ENCODE results near the gene NCKAP5. TPM values are rescaled to one million over a fixed set of nuclear protein-coding genes. Genes with fewer than 3 reads are reported as not detected.

Gene NCKAP5
- total RNA-seq, 1 donor from 2014 or later: 27.9 TPM

DNA sequence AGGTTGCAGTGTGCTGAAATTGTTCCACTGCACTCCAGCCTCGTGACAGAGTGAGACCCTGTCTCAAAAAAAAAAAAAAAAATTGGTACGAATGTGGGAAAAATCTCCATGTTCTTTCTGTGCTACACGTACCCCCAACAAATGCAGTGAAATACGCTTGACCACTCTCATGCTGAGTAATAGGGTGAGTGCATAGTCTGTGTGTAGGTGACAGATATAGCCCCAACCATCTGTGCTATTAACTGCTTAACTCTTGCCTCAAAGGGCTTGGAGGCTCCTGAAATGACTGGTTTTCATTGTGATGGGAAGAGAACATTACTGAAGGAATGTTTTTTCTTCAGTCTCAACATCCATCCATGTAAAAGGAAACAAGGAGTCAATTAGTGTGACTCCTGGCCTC is 913.9 kb downstream of the NCKAP5 start:
- no peak for DNase-seq (ENCODE audit: low read depth, low spot score)
- Mint-ChIP-seq H3K4me1 (peaks cover 30% of the 10 kb centered on the region), H3K27ac (ENCODE audit: unreplicated experiment) (no peak overlapping the region), H3K9me3 (no peaks in the 10 kb centered on the region), H3K27me3 (ENCODE audit: low read depth) (no peaks in the 10 kb centered on the region), H3K36me3 (ENCODE audit: low read depth) (peaks cover 6% of the 10 kb centered on the region), H3K4me3 (no peak overlapping the region)
- TF ChIP-seq, protein P1, sequence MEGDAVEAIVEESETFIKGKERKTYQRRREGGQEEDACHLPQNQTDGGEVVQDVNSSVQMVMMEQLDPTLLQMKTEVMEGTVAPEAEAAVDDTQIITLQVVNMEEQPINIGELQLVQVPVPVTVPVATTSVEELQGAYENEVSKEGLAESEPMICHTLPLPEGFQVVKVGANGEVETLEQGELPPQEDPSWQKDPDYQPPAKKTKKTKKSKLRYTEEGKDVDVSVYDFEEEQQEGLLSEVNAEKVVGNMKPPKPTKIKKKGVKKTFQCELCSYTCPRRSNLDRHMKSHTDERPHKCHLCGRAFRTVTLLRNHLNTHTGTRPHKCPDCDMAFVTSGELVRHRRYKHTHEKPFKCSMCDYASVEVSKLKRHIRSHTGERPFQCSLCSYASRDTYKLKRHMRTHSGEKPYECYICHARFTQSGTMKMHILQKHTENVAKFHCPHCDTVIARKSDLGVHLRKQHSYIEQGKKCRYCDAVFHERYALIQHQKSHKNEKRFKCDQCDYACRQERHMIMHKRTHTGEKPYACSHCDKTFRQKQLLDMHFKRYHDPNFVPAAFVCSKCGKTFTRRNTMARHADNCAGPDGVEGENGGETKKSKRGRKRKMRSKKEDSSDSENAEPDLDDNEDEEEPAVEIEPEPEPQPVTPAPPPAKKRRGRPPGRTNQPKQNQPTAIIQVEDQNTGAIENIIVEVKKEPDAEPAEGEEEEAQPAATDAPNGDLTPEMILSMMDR (conservative IDR thresholded peaks at IDR 0.05): no peak

DNA sequence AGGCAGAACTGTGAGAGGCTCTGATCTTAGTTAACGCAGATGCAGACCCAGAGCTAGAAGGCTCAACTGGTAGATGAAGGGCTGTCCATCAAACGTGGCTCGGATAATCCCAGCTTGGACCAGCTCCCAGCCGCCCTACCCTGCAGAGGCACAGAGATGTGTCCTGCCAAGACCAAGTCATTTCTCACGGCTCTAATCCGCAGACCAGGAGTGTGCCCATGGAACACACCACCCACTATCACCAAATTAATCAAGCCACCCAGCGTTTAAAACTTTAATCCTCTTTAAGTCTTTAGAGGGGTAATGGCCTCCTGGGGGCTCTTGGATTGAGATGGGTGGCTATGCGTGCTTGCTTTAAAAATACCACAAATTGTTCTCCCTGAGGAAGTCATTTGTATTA is 915.8 kb downstream of the NCKAP5 start:
- TF ChIP-seq, protein P1 (conservative IDR thresholded peaks at IDR 0.05): no peak
- H3K4me1 Mint-ChIP-seq: peaks cover 30% of the 10 kb centered on the region
- H3K27me3 Mint-ChIP-seq (ENCODE audit: low read depth): no peaks in the 10 kb centered on the region
- peaks cover 2% of the 10 kb centered on the region for H3K36me3 Mint-ChIP-seq (ENCODE audit: low read depth)
- no peaks in the 10 kb centered on the region for H3K9me3 Mint-ChIP-seq
- H3K27ac Mint-ChIP-seq (ENCODE audit: unreplicated experiment): no peak overlapping the region
- no peak for DNase-seq (ENCODE audit: low read depth, low spot score)
- no peak overlapping the region for H3K4me3 Mint-ChIP-seq

DNA sequence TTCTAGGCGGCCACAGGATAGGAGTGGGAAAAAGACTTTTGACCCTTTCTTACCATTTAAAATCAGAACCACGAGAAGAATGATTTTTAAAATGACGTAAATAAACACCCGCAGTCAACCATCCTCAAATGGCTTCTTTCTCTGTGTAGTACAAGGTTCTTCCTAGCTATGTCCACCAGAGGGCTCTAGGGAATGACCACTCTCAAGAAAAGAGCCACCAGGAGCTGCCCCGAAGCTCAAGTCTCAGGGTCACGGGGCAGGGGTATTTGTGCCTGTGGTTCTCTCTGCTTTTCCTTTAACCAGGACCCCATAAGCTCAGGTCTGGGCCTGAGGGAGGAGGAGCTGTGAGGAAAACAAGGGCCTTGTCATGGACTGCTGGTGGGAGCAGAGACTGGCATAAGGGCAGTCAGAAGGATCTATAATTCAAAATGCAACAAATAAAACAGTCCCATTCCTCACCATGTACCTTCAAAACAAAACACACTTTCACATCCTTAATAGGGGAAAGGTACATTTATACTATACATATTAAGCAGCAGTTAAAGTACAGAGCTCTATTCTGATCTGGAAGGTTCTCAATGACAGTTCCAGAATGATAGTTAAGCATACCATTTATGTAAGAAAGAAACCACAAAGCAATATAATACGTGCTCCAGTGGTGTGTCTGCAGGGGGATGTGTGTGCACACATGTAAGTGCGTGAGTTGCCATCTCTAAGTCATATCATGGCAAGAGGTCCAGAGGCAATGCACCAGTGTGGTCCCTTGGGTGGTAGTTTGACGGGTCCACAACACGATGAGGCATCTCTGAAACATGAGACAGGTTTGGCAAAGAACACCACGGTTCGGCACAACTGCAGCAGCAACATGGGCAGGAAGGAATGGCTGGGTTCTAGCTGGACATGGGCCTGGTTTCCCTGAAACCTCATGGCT is 916.9 kb downstream of the NCKAP5 start:
- peaks cover 28% of the 10 kb centered on the region for H3K4me1 Mint-ChIP-seq
- no peaks in the 10 kb centered on the region for H3K27me3 Mint-ChIP-seq (ENCODE audit: low read depth)
- no peak overlapping the region for H3K4me3 Mint-ChIP-seq
- H3K27ac Mint-ChIP-seq (ENCODE audit: unreplicated experiment): peak overlapping the region; percentile 14
- H3K36me3 Mint-ChIP-seq (ENCODE audit: low read depth): peaks cover 2% of the 10 kb centered on the region
- peak; percentile 34 for DNase-seq (ENCODE audit: low read depth, low spot score)
- no peaks in the 10 kb centered on the region for H3K9me3 Mint-ChIP-seq
- TF ChIP-seq, protein P1 (conservative IDR thresholded peaks at IDR 0.05): peak; percentile 76

DNA sequence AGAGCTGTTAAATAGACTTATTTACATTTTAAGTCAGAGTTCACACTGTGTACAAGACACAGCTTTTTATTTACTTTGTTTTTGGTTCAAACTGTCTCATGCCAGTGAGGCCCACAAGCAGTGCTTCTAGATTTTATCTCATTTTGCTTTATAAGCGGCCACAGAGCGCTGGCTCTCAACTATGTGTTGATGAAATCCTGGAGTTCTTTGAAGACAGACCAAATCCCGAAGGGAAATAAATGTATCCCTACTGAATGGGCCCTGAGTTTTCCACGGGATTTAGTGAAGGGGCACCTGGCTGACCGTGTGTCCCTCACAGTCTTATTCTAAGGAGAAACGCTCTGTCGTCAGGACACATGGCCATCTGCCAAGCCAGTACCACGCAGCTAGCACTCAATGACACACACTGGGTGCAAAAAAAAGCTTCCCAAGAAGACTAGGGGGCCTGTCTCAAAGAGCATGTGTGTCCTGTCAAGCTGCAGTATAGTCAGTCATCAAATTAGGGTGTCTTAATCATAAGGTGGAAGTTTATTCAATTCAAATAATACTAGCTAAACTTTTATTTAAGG is 921.6 kb downstream of the NCKAP5 start:
- Mint-ChIP-seq H3K9me3 (no peaks in the 10 kb centered on the region), H3K4me3 (no peak overlapping the region), H3K4me1 (peaks cover 34% of the 10 kb centered on the region), H3K27me3 (ENCODE audit: low read depth) (no peaks in the 10 kb centered on the region), H3K36me3 (ENCODE audit: low read depth) (no peaks in the 10 kb centered on the region), H3K27ac (ENCODE audit: unreplicated experiment) (no peak overlapping the region)
- no peak for DNase-seq (ENCODE audit: low read depth, low spot score)
- TF ChIP-seq, protein P1 (conservative IDR thresholded peaks at IDR 0.05): no peak

DNA sequence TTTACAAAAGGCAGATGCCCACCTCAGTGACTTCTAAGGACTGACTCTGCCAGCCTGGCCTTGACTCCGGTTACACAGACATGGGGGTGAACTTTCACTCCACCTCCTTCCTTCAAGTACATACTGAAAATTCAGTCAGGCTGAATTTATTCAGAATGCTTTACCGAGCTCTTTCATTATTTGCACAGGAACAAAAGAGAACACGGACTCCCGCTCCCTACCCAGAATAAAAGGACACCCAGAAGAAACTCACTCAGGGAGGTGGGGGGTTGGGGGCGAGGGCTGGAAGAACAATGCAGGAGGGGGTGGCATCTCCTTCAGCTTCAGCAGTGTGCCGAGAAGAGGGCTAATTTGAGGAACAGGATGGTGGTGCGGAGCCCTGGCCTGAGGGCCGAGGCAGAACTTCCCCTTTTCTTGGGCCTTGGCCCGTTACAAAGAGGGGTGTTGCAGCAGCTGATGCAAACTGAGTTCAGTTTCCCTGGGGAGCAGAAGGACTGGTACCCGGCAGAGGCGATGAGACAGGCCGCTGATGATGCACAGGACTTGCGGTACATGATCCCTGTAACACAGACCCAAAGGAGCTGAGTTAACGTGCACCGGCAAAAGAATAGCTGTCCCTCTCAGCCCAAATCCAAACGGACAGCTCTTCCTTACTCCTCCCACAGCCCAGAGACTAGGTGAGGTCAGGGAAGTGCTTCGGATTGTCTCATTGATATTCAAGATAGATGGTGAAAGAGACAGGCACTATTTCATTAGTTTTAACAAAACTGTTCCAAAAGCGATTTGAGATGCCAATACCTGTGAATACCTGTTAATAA is 922.3 kb downstream of the NCKAP5 start:
- TF ChIP-seq, protein P1 (conservative IDR thresholded peaks at IDR 0.05): no peak
- no peaks in the 10 kb centered on the region for H3K9me3 Mint-ChIP-seq
- peaks cover 27% of the 10 kb centered on the region for H3K4me1 Mint-ChIP-seq
- peak overlapping the region; percentile 72 for H3K27ac Mint-ChIP-seq (ENCODE audit: unreplicated experiment)
- no peak for DNase-seq (ENCODE audit: low read depth, low spot score)
- H3K27me3 Mint-ChIP-seq (ENCODE audit: low read depth): no peaks in the 10 kb centered on the region
- no peaks in the 10 kb centered on the region for H3K36me3 Mint-ChIP-seq (ENCODE audit: low read depth)
- no peak overlapping the region for H3K4me3 Mint-ChIP-seq

All from neural crest cell (in vitro differentiated cells).